HEK293 (cell line): Measurements from ENCODE around the gene MRGPRX2.

Experiments used
- CTCF ChIA-PET: fragments of 350-600 bp; formaldehyde crosslinking; extraction: SDS; loops from one replicate; lab custom pipeline; 2021; ENCODE audit warnings: antibody characterized with exemption; lab: Yijun Ruan, JAX
- POLR2A ChIA-PET: fragments of 300-600 bp; formaldehyde crosslinking; extraction: SDS; loops from one replicate; lab custom pipeline; 2020; ENCODE audit warnings: antibody characterized with exemption, inconsistent platforms; lab: Yijun Ruan, JAX
- H3K27ac ChIP-seq: fragments of 200-500 bp; sonication (Bioruptor generic); 2 replicates; pipeline ENCODE4 v1.5.1; 2014; ENCODE audit warnings: low read depth, low read length, control low read depth, inconsistent platforms; ENCODE audit errors: extremely low read depth
- H3K36me3 ChIP-seq, 2 experiments: fragments of 200-500 bp in 1 of 2; sonication (Bioruptor generic) in 1 of 2; 1 replicate in 1 of 2; 2 replicates in 1 of 2; pipeline ENCODE4 v1.5.1; 2014 to 2017; ENCODE audit warnings: inconsistent platforms in 2 of 2, low read length in 2 of 2; ENCODE audit not compliant: control insufficient read depth in 2 of 2, insufficient read depth in 1 of 2
- H3K4me1 ChIP-seq: fragments of 200-500 bp; sonication (Bioruptor generic); 2 replicates; pipeline ENCODE4 v1.5.1; 2014; ENCODE audit warnings: mild to moderate bottlenecking, low read length, inconsistent platforms; ENCODE audit not compliant: control insufficient read depth, insufficient read depth
- H3K4me3 ChIP-seq: 2 replicates; pipeline ENCODE4 v1.5.1; 2011; ENCODE audit warnings: low read depth, mild to moderate bottlenecking, control low read depth, low read length, moderate library complexity
- H3K9me3 ChIP-seq: fragments of 200-500 bp; sonication (Bioruptor generic); 2 replicates; pipeline ENCODE4 v1.5.1; 2014; ENCODE audit warnings: low read depth, low read length, inconsistent platforms; ENCODE audit not compliant: control insufficient read depth, insufficient read depth
- BCL11B ChIP-seq: fragments of 450-650 bp; formaldehyde crosslinking; IDR thresholded peaks from 2 replicates; pipeline ENCODE4 v1.5.1; 2016; ENCODE audit warnings: low read depth, missing biosample characterization, missing genetic modification characterization
- GLI2 ChIP-seq: fragments of 450-650 bp; formaldehyde crosslinking; IDR thresholded peaks from 2 replicates; pipeline ENCODE4; 2017; ENCODE audit warnings: missing biosample characterization, missing genetic modification characterization, low read depth, borderline replicate concordance
- IKZF3 ChIP-seq: fragments of 450-650 bp; IDR thresholded peaks from 2 replicates; pipeline ENCODE4 v1.5.0; 2018; ENCODE audit warnings: missing biosample characterization, mild to moderate bottlenecking, missing genetic modification characterization, moderate library complexity
- KLF10 ChIP-seq: fragments of 450-650 bp; IDR thresholded peaks from 2 replicates; pipeline ENCODE4 v1.5.1; 2018; ENCODE audit warnings: missing biosample characterization, mild to moderate bottlenecking, missing genetic modification characterization
- OVOL3 ChIP-seq: fragments of 450-650 bp; formaldehyde crosslinking; IDR thresholded peaks from 2 replicates; pipeline ENCODE4 v1.5.1; 2016; ENCODE audit warnings: missing biosample characterization, missing genetic modification characterization
- SCRT2 ChIP-seq: fragments of 450-650 bp; formaldehyde crosslinking; IDR thresholded peaks from 2 replicates; pipeline ENCODE4 v1.5.1; 2016; ENCODE audit warnings: missing biosample characterization, missing genetic modification characterization
- SP3 ChIP-seq: fragments of 450-650 bp; formaldehyde crosslinking; IDR thresholded peaks from 2 replicates; pipeline ENCODE4 v1.5.1; 2016; ENCODE audit warnings: missing biosample characterization, missing genetic modification characterization
- ZBTB21 ChIP-seq: fragments of 450-650 bp; formaldehyde crosslinking; IDR thresholded peaks from 2 replicates; pipeline ENCODE4 v1.5.1; 2017; ENCODE audit warnings: missing biosample characterization, missing genetic modification characterization
- ZFP37 ChIP-seq: fragments of 450-650 bp; formaldehyde crosslinking; IDR thresholded peaks from 2 replicates; pipeline ENCODE4 v1.5.1; 2016; ENCODE audit warnings: missing biosample characterization, missing genetic modification characterization
- ZNF114 ChIP-seq: fragments of 450-650 bp; formaldehyde crosslinking; IDR thresholded peaks from 2 replicates; pipeline ENCODE4 v1.5.0; 2017; ENCODE audit warnings: missing biosample characterization, missing genetic modification characterization
- ZNF133 ChIP-seq: fragments of 450-650 bp; formaldehyde crosslinking; IDR thresholded peaks from 2 replicates; pipeline ENCODE4 v1.5.1; 2016; ENCODE audit warnings: missing biosample characterization, missing genetic modification characterization
- ZNF148 ChIP-seq: fragments of 450-650 bp; formaldehyde crosslinking; IDR thresholded peaks from 2 replicates; pipeline ENCODE4 v1.5.0; 2017; ENCODE audit warnings: missing biosample characterization, missing genetic modification characterization, borderline replicate concordance
- ZNF16 ChIP-seq: fragments of 450-650 bp; formaldehyde crosslinking; IDR thresholded peaks from 2 replicates; pipeline ENCODE4 v1.5.1; 2016; ENCODE audit warnings: low read depth, missing biosample characterization, missing genetic modification characterization
- ZNF2 ChIP-seq: fragments of 450-650 bp; formaldehyde crosslinking; IDR thresholded peaks from 2 replicates; pipeline ENCODE4 v1.5.1; 2016; ENCODE audit warnings: missing biosample characterization, missing genetic modification characterization
- ZNF24 ChIP-seq: fragments of 450-650 bp; formaldehyde crosslinking; IDR thresholded peaks from 2 replicates; pipeline ENCODE4 v1.5.1; 2016; ENCODE audit warnings: missing biosample characterization, missing genetic modification characterization
- ZNF354C ChIP-seq: fragments of 450-650 bp; formaldehyde crosslinking; IDR thresholded peaks from 2 replicates; pipeline ENCODE4 v1.5.1; 2016; ENCODE audit warnings: missing biosample characterization, missing genetic modification characterization, low read depth, borderline replicate concordance
- ZNF366 ChIP-seq: fragments of 450-650 bp; formaldehyde crosslinking; conservative IDR thresholded peaks from 2 replicates; pipeline ENCODE4 v1.5.1; 2016; ENCODE audit warnings: missing biosample characterization, missing genetic modification characterization
- ZNF391 ChIP-seq: fragments of 450-650 bp; formaldehyde crosslinking; IDR thresholded peaks from 2 replicates; pipeline ENCODE4 v1.5.1; 2016; ENCODE audit warnings: low read depth, missing biosample characterization, missing genetic modification characterization, borderline replicate concordance
- ZNF449 ChIP-seq: fragments of 450-650 bp; formaldehyde crosslinking; IDR thresholded peaks from 2 replicates; pipeline ENCODE4 v1.5.1; 2017; ENCODE audit warnings: missing biosample characterization, mild to moderate bottlenecking, missing genetic modification characterization, moderate library complexity
- ZNF558 ChIP-seq: fragments of 450-650 bp; formaldehyde crosslinking; IDR thresholded peaks from 2 replicates; pipeline ENCODE4 v1.5.1; 2016; ENCODE audit warnings: missing biosample characterization, missing genetic modification characterization
- ZNF560 ChIP-seq: fragments of 450-650 bp; formaldehyde crosslinking; IDR thresholded peaks from 2 replicates; pipeline ENCODE4 v1.5.1; 2017; ENCODE audit warnings: missing biosample characterization, missing genetic modification characterization, borderline replicate concordance
- ZNF626 ChIP-seq: fragments of 450-650 bp; sonication (Bioruptor Pico); formaldehyde crosslinking; IDR thresholded peaks from 2 replicates; pipeline ENCODE4 v1.5.1; 2018; ENCODE audit warnings: missing biosample characterization, missing genetic modification characterization, inconsistent platforms
- ZNF707 ChIP-seq: fragments of 450-650 bp; formaldehyde crosslinking; IDR thresholded peaks from 2 replicates; pipeline ENCODE4 v1.5.1; 2016; ENCODE audit warnings: missing biosample characterization, missing genetic modification characterization
- ZNF785 ChIP-seq: fragments of 450-650 bp; formaldehyde crosslinking; IDR thresholded peaks from 2 replicates; pipeline ENCODE4 v1.5.1; 2016; ENCODE audit warnings: missing biosample characterization, missing genetic modification characterization
- ZNF792 ChIP-seq: fragments of 450-650 bp; formaldehyde crosslinking; IDR thresholded peaks from 2 replicates; pipeline ENCODE4 v1.5.1; 2016; ENCODE audit warnings: missing biosample characterization, missing genetic modification characterization
- TF ChIP-seq, protein P1 (sequence below): fragments of 450-650 bp; formaldehyde crosslinking; IDR thresholded peaks from 2 replicates; pipeline ENCODE4 v1.5.1; 2017; ENCODE audit warnings: missing biosample characterization, missing genetic modification characterization
- TF ChIP-seq, protein P2 (sequence below): fragments of 450-650 bp; formaldehyde crosslinking; IDR thresholded peaks from 2 replicates; pipeline ENCODE4 v1.5.1; 2016; ENCODE audit warnings: missing biosample characterization, missing genetic modification characterization
- TF ChIP-seq, protein P3 (sequence below): fragments of 450-650 bp; formaldehyde crosslinking; IDR thresholded peaks from 2 replicates; pipeline ENCODE4 v1.5.1; 2017; ENCODE audit warnings: missing biosample characterization, missing genetic modification characterization
- TF ChIP-seq, protein P4 (sequence below): fragments of 450-650 bp; formaldehyde crosslinking; IDR thresholded peaks from 2 replicates; pipeline ENCODE4 v1.5.1; 2016; ENCODE audit warnings: missing biosample characterization, missing genetic modification characterization, low read depth

Gene MRGPRX2

DNA sequence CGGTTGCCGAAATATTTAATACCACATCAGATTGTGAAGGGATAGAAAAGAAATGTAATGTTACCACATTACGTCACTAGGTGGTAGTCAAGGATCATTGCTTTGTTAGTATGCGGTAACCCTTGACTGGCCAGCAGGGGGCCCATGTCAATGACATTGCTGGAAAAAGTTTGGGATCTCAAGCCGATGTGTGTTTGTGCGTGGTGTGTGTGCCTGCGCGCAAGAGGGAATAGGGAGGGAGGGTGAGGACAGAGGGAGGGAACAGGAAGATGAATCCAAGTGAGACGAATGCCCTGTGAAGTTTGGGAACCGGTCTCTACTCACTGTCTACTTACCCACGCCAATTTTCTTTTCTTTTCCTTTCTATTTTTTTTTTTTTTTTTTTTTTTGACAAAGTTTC, 10.7 kb upstream of the MRGPRX2 start (continued):
- TF ChIP-seq, protein P1, sequence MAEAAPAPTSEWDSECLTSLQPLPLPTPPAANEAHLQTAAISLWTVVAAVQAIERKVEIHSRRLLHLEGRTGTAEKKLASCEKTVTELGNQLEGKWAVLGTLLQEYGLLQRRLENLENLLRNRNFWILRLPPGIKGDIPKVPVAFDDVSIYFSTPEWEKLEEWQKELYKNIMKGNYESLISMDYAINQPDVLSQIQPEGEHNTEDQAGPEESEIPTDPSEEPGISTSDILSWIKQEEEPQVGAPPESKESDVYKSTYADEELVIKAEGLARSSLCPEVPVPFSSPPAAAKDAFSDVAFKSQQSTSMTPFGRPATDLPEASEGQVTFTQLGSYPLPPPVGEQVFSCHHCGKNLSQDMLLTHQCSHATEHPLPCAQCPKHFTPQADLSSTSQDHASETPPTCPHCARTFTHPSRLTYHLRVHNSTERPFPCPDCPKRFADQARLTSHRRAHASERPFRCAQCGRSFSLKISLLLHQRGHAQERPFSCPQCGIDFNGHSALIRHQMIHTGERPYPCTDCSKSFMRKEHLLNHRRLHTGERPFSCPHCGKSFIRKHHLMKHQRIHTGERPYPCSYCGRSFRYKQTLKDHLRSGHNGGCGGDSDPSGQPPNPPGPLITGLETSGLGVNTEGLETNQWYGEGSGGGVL, result peak; percentile 80
- TF ChIP-seq ZNF558 (tag by site-specific recombination) (no peak), ZNF354C (tag by site-specific recombination) (no peak), ZNF560 (tag by site-specific recombination) (no peak), IKZF3 (peak; percentile 66), ZFP37 (tag by site-specific recombination) (no peak; the same call in 1 of the 2 replicates), ZNF792 (tag by site-specific recombination) (no peak), GLI2 (tag by site-specific recombination) (no peak), ZBTB21 (tag by site-specific recombination) (0 out of 2 replicates have a peak, but pooled peaks have one; percentile 58), ZNF626 (tag by site-specific recombination) (no peak), KLF10 (tag by site-specific recombination) (no peak), ZNF449 (tag by site-specific recombination) (no peak), ZNF366 (peak; percentile 53; the same call in 1 of the 2 replicates), ZNF148 (tag by site-specific recombination) (no peak), BCL11B (tag by site-specific recombination) (no peak), ZNF707 (tag by site-specific recombination) (no peak), ZNF16 (no peak), ZNF391 (tag by site-specific recombination) (peak; percentile 59; the same call in 1 of the 2 replicates), ZNF114 (no peak), OVOL3 (tag by site-specific recombination) (no peak), ZNF24 (tag by site-specific recombination) (no peak), ZNF785 (tag by site-specific recombination) (no peak), ZNF133 (no peak)

DNA sequence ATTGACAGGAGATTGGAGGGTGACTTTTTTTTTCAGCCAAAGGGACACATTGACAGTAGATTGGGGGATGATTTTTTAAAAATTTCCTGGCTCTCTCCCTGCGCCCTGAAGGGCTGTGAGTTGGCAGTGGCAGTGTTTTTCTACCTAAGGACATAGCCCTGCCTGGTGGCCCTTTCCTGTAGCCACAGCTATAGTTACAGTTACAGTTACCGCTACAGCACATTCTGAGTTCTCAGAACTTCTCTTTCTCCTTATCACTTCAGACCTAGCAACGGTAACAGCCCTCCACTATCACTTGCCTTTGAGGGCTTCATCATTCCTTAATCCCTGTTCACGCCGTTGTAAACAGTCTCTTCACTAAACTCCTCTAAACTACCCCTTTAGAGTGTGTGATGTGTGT, 684 bp downstream of the MRGPRX2 start:
- ChIA-PET POLR2A (no interaction called here), CTCF (interaction anchor here (0.8 to 3.9 kb wide), 3 partner anchors 11 to 197 kb away, joined by 3 to 23 read pairs (median 5); no protein-coding TSS in a partner anchor)
- H3K9me3 ChIP-seq, result no peaks in the 10 kb centered on the region
- no peak overlapping the region for H3K27ac ChIP-seq
- no peaks in the 10 kb centered on the region for H3K36me3 ChIP-seq
- no peak overlapping the region for H3K4me3 ChIP-seq
- H3K4me1 ChIP-seq, result no peaks in the 10 kb centered on the region
- TF ChIP-seq SCRT2 (no peak), ZNF2 (no peak), SP3 (tag by site-specific recombination) (no peak)
- TF ChIP-seq, protein P2, sequence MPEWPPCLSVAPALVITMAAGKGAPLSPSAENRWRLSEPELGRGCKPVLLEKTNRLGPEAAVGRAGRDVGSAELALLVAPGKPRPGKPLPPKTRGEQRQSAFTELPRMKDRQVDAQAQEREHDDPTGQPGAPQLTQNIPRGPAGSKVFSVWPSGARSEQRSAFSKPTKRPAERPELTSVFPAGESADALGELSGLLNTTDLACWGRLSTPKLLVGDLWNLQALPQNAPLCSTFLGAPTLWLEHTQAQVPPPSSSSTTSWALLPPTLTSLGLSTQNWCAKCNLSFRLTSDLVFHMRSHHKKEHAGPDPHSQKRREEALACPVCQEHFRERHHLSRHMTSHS (tag by site-specific recombination), result no peak
- TF ChIP-seq, protein P3, sequence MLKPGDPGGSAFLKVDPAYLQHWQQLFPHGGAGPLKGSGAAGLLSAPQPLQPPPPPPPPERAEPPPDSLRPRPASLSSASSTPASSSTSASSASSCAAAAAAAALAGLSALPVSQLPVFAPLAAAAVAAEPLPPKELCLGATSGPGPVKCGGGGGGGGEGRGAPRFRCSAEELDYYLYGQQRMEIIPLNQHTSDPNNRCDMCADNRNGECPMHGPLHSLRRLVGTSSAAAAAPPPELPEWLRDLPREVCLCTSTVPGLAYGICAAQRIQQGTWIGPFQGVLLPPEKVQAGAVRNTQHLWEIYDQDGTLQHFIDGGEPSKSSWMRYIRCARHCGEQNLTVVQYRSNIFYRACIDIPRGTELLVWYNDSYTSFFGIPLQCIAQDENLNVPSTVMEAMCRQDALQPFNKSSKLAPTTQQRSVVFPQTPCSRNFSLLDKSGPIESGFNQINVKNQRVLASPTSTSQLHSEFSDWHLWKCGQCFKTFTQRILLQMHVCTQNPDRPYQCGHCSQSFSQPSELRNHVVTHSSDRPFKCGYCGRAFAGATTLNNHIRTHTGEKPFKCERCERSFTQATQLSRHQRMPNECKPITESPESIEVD (tag by site-specific recombination), result no peak
- TF ChIP-seq, protein P4, sequence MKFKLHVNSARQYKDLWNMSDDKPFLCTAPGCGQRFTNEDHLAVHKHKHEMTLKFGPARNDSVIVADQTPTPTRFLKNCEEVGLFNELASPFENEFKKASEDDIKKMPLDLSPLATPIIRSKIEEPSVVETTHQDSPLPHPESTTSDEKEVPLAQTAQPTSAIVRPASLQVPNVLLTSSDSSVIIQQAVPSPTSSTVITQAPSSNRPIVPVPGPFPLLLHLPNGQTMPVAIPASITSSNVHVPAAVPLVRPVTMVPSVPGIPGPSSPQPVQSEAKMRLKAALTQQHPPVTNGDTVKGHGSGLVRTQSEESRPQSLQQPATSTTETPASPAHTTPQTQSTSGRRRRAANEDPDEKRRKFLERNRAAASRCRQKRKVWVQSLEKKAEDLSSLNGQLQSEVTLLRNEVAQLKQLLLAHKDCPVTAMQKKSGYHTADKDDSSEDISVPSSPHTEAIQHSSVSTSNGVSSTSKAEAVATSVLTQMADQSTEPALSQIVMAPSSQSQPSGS (tag by site-specific recombination), result no peak
